ENCODE measurements around the gene XRRA1.

DNA sequence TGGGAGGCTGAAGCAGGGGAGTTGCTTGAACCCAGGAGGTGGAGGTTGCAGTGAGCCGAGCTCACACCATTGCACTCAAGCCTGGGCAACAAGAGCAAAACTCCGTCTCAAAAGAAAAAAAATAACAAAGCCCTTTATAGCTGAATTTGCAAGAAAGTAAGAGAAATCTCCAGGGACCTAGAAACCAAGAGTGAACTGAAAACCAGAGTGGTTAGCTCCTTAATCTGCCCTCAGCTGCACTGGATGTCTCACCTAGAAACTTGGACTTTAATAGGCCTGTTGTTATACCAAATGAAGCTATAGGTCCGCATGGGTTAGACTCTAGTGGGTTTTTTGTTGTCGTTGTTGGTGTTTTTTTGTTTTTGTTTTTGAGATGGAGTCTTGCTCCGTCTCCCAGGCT, 44.0 kb upstream of the XRRA1 start:
- TF ChIP-seq, protein P1, sequence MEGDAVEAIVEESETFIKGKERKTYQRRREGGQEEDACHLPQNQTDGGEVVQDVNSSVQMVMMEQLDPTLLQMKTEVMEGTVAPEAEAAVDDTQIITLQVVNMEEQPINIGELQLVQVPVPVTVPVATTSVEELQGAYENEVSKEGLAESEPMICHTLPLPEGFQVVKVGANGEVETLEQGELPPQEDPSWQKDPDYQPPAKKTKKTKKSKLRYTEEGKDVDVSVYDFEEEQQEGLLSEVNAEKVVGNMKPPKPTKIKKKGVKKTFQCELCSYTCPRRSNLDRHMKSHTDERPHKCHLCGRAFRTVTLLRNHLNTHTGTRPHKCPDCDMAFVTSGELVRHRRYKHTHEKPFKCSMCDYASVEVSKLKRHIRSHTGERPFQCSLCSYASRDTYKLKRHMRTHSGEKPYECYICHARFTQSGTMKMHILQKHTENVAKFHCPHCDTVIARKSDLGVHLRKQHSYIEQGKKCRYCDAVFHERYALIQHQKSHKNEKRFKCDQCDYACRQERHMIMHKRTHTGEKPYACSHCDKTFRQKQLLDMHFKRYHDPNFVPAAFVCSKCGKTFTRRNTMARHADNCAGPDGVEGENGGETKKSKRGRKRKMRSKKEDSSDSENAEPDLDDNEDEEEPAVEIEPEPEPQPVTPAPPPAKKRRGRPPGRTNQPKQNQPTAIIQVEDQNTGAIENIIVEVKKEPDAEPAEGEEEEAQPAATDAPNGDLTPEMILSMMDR (IDR thresholded peaks at IDR 0.05), result no peak
- TF ChIP-seq EZH2 (IDR thresholded peaks at IDR 0.05) (no peak), EZH2phosphoT487 (IDR thresholded peaks at IDR 0.05) (no peak)

Measured in neural progenitor cell (in vitro differentiated cells).